HepG2 (cell line): ENCODE data around the gene YY1. TPM values are rescaled to one million over a fixed set of nuclear protein-coding genes. Genes with fewer than 3 reads are reported as not detected.

ENCODE experiments used
- AGO2 ChIP-seq: fragments of 200-400 bp; formaldehyde crosslinking; optimal IDR thresholded peaks from 2 replicates; pipeline ENCODE3; 2017; ENCODE audit warnings: mild to moderate bottlenecking, low read depth, low read length, moderate library complexity
- ATF7-NPFF ChIP-seq: sonication (generic); formaldehyde crosslinking; IDR thresholded peaks from 2 replicates; pipeline ENCODE4 v1.8.1; 2023; ENCODE audit warnings: mild to moderate bottlenecking, low read depth, missing genetic modification reagents, moderate library complexity
- FOXO4 ChIP-seq: sonication (generic); formaldehyde crosslinking; conservative IDR thresholded peaks from 2 replicates; pipeline ENCODE4 v1.8.1; 2023; ENCODE audit warnings: missing genetic modification reagents
- GABPB1 ChIP-seq: IDR thresholded peaks from 2 replicates; pipeline ENCODE4 v1.6.1; 2016; ENCODE audit warnings: mild to moderate bottlenecking, missing genetic modification reagents, moderate library complexity, missing compliant biosample characterization
- HES4 ChIP-seq: sonication (generic); formaldehyde crosslinking; IDR thresholded peaks from 2 replicates; pipeline ENCODE4 v1.9.0; 2021; ENCODE audit warnings: mild to moderate bottlenecking, missing genetic modification reagents, borderline replicate concordance
- HOXA3 ChIP-seq: sonication (generic); formaldehyde crosslinking; IDR thresholded peaks from 2 replicates; pipeline ENCODE4 v1.5.0; 2020; ENCODE audit warnings: missing genetic modification reagents
- KDM5A ChIP-seq: fragments of 200-600 bp; sonication (generic); IDR thresholded peaks from 2 replicates; pipeline ENCODE4 v1.7.0; 2018; ENCODE audit warnings: antibody characterized with exemption, mild to moderate bottlenecking, low read length, borderline replicate concordance
- KLF11 ChIP-seq: IDR thresholded peaks from 2 replicates; pipeline ENCODE4 v1.6.1; 2016; ENCODE audit warnings: missing compliant biosample characterization
- MNT ChIP-seq: fragments of 450-650 bp; IDR thresholded peaks from 2 replicates; pipeline ENCODE4 v1.6.1; 2016
- NFRKB ChIP-seq: fragments of 450-650 bp; IDR thresholded peaks from 2 replicates; pipeline ENCODE4 v1.6.1; 2017
- NONO ChIP-seq, 2 experiments: fragments of 450-650 bp in 1 of 2; sonication (generic) in 1 of 2; formaldehyde crosslinking in 1 of 2; IDR thresholded peaks in 1 of 2; conservative IDR thresholded peaks in 1 of 2; 2 replicates each; pipeline versions ENCODE4 v1.6.1 to v1.8.0; 2017 to 2022; ENCODE audit warnings: mild to moderate bottlenecking in 1 of 2, missing genetic modification reagents in 1 of 2, moderate library complexity in 1 of 2
- RORA ChIP-seq: sonication (generic); formaldehyde crosslinking; IDR thresholded peaks from 2 replicates; pipeline ENCODE4 v1.5.0; 2020; ENCODE audit warnings: mild to moderate bottlenecking, missing genetic modification reagents, moderate library complexity
- ZBTB43 ChIP-seq: sonication (generic); formaldehyde crosslinking; conservative IDR thresholded peaks from 2 replicates; pipeline ENCODE4 v1.4.0; 2020; ENCODE audit warnings: missing genetic modification reagents
- ZNF407 ChIP-seq: sonication (generic); formaldehyde crosslinking; IDR thresholded peaks from one replicate; pipeline ENCODE4 v1.5.1; 2020; ENCODE audit warnings: mild to moderate bottlenecking, missing genetic modification reagents; ENCODE audit errors: not compliant biosample characterization
- ZNF772 ChIP-seq: sonication (generic); formaldehyde crosslinking; IDR thresholded peaks from 2 replicates; pipeline ENCODE4 v1.5.0; 2020; ENCODE audit warnings: mild to moderate bottlenecking, missing genetic modification reagents
- ZNF839 ChIP-seq: sonication (generic); formaldehyde crosslinking; IDR thresholded peaks from 2 replicates; pipeline ENCODE4 v1.4.0; 2020; ENCODE audit warnings: missing genetic modification reagents, mild to moderate bottlenecking, borderline replicate concordance
- polyA plus RNA-seq, 8 experiments: library from polyadenylated mRNA; depleted of rRNA in 3 of 8; stranded (reverse) in 7 of 8; unstranded in 1 of 8; fragments of >200 nt; fragmentation: Illumina TruSeq in 4 of 8; extraction: Trizol in 4 of 8; gene quantifications; 2 replicates each; pipeline versions ENCODE4 v1.2.1 to v1.2.3, GENCODE V29; 2011 to 2016; ENCODE audit warnings: low read depth in 4 of 8, missing spikeins in 1 of 8, mixed read lengths in 1 of 8; ENCODE audit not compliant: insufficient read depth in 1 of 8
- total RNA-seq, 5 experiments: library from RNA; depleted of rRNA; stranded (reverse); fragments of >200 nt; fragmentation: Illumina TruSeq; extraction: Trizol; gene quantifications; 2 replicates each; pipeline ENCODE4 v1.2.3, GENCODE V29; 2016; ENCODE audit warnings: low read depth in 1 of 5

The YY1 gene
- total and polyA plus RNA-seq, 2 of the 13 experiments (the other 11 are each of a cell fraction or from before 2014, with no cell fraction given), result 29.4 to 68.1 TPM

GRCh38 chr14:100237735-100238418 lies 1.1 kb upstream of the YY1 start (continued):
- no peak for TF ChIP-seq ZNF772 (CRISPR knock-in tag)
- no peak for TF ChIP-seq NFRKB
- TF ChIP-seq HOXA3 (CRISPR knock-in tag), result peak; percentile 18; the same call in 1 of the 2 replicates
- no peak for TF ChIP-seq FOXO4 (CRISPR knock-in tag)
- peak; percentile 90 for TF ChIP-seq KDM5A
- TF ChIP-seq NONO (IDR thresholded peaks at IDR 0.05), result no peak
- TF ChIP-seq NONO (CRISPR knock-in tag; conservative IDR thresholded peaks at IDR 0.05), result peak; percentile 35; the same call in 1 of the 2 replicates
- TF ChIP-seq HES4 (CRISPR knock-in tag), result no peak
- TF ChIP-seq GABPB1 (CRISPR knock-in tag), result peak; percentile 86
- TF ChIP-seq KLF11 (CRISPR knock-in tag), result no peak
- TF ChIP-seq MNT, result no peak
- peak; percentile 43; the same call in 1 of the 2 replicates for TF ChIP-seq ZBTB43 (CRISPR knock-in tag)
- TF ChIP-seq ATF7-NPFF (CRISPR knock-in tag), result 0 out of 2 replicates have a peak, but pooled peaks have one; percentile 45
- peak; percentile 91 for TF ChIP-seq AGO2
- TF ChIP-seq RORA (CRISPR knock-in tag), result 0 out of 2 replicates have a peak, but pooled peaks have one; percentile 71
- no peak for TF ChIP-seq ZNF407 (CRISPR knock-in tag)
- no peak for TF ChIP-seq ZNF839 (CRISPR knock-in tag)
